SKM-1 treated with dmso at 0.1 percent for 144 hours (cell line): Measurements from ENCODE around the gene RPL27A.
"Not testable (repeated sequence)": the region's sequence is repeated elsewhere in the genome, so short reads cannot be mapped to it uniquely, and the experiment has no call there.

Experiments used
- DNase-seq: peaks from one replicate; lab custom pipeline; 2025; ENCODE audit not compliant: unreplicated experiment; lab: John Stamatoyannopoulos, UW

Gene RPL27A

DNA sequence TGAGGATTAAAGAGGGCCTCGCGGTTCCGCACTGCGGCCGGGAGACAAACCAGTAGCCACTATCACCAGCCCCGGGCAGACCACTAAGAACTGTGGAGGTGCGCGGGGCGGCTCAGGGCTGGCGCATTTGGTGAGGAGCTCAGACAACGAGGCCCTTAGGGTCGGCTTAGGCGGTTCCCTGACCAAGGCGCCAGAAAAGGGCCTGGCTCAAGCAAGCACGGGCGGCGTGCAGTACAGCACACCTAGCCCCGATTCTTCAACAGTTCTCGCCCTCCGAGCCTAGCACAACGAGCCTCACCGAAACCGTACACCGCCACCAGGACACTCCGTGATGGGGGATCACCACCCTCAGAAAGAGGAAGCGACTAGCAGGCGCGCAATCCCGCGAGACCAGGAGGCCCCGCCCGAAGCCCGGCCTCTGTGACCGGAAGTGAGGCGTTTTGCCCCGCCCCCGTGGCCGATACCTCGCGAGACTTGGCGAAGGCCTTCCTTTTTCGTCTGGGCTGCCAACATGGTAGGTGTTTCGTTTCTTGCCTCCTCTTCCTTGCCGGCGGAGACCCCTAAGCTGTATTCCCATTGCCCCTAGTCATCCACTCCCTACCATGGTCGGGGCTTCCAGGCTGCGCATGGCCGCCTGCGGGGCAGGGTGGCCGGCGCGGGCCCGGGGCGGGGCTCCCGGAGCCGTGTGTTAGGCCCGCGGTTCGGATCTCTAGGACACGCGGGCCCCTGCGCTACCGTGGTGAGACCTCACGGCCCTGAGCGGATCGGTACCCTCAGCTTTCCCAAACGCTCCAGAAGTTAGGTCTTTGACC is at the start of gene RPL27A, which contains the start of gene TRIM66:
Gene RPL27A (plus strand): TSS at position 490 of the 812 bp plus-strand sequence. CDS start 22 bp downstream, at position 512.
Gene TRIM66 (minus strand): TSS at position 363 of the 812 bp plus-strand sequence. CDS start 10,391 bp downstream, outside the sequence.
- DNase-seq = peak; percentile 94

DNA sequence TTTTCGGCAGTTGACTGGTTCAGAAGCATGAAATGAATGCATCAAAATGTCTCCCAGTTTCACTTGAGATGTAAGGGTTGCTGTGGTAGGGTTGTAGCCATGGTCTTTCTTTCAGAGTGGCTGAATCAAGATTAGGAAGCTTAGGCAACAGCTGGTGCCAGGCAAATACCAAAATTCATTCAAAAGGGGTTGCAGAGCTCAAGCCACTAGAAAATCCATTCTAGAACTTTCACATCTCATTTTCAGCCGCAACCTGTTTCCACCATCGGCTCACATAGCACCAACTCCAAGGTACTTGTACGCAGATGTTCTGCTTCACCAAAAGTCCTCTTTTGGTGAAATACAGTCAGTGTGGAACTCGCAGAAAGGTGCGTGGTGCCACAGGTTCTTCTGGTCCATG is 48.1 kb upstream of the RPL27A start:
- no peak for DNase-seq

DNA sequence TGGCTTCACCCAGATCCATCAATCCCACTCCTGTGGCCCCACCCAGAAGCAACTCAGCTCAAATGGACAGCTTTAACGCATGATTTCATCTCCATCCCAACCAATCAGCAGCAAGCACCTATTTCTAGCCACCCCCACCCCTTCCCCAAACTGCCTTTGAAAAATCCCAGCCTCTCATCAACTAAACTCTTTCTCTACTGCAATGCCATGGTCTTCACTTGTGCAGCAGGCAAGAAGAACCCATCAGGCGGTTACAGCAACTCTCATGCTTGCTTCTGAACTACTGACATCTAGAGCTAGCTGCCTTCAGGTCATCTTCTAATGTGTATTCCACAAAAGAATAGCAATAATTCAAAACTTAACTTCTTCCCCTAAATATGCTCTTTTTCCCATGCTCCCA is 46.5 kb upstream of the RPL27A start:
- no peak for DNase-seq

DNA sequence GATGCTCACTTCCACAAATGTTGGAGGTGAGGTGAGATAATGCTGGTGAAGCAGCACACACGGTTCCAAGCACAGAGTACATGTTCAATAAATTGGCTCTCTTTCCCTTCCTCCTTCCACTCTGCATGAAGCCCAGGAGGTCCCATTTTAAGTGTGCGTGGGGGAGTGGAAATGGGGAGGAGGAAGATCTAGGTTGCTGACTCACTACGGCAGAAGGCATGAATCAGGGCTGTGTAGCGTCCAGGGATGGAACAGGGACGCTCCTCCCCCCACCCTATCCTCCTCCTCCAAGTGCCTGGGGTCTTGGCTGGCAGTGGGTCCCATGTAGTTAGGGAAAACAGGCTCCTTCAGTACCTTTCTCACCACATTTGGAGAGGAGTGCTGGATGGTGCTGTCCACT is 44.3 kb upstream of the RPL27A start:
- no peak for DNase-seq

DNA sequence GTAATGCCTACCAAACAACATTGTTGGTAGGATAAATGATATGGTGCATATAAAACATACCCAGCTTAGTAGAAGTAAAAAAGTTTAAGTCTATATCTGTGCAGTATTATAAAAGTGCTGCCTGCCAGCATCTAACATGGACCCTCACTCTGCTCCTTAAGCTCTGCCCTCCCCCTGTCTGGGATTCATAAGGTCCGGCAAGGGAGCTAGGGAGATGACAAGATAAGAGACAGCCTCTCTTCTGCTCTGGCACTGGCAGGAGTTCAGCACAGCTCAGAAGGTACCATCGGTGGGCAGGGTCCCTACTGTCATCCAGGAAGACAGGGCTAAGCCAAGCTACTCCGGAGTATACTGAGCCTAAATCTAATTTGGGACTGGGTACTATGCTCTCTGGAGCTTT is 42.9 kb upstream of the RPL27A start:
- DNase-seq = no peak

DNA sequence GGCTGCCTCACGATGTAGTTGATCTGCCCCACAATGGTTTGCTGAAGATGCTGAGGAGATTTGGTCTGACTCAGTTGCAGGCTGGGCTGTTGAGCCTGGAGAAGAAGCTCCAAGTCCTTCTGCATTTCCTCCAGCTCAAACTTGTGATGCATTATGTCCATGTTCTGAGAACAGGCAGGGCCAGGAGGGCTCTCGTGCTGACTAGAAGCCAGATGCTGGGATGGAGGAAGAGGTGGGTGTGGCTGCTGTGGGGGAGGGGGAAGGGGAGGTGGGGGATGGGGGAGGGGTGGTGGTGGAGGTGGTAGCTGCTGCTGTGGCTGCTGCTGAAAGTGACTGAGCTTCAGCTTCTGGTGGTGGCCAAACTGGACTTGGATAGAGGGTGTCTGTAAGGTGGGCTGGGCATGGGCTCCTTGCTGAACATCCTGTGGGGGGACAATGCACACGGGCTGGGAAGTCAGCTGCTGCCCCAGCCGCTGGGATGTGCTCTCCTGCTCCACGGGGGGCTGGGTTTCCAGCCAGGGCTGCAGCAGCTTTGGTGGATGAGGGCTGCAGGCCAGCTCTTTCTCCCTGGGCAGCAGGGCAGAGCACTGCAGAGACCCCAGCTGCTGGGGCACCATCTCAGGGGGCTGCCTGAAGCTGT is 42.2 kb upstream of the RPL27A start:
- DNase-seq = no peak

DNA sequence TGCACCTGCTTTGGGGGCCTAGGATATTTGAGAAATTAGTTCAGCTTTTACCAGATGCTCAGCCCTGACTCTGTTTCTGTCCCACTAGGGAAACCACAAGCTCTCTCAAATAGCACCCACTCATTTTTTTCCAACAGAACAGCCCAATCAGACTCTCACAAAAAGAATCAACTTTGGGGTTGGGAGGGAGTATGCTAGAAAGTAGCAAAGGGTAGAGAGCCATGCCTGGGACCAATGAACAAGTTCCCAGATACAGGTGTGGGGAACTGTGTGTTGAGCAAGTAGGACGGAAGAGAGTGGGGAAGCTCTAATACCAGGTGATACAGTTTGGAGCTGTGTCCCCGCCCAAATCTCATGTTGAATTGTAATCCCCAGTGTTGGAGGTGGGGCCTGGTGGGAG is 41.3 kb upstream of the RPL27A start:
- no peak for DNase-seq

DNA sequence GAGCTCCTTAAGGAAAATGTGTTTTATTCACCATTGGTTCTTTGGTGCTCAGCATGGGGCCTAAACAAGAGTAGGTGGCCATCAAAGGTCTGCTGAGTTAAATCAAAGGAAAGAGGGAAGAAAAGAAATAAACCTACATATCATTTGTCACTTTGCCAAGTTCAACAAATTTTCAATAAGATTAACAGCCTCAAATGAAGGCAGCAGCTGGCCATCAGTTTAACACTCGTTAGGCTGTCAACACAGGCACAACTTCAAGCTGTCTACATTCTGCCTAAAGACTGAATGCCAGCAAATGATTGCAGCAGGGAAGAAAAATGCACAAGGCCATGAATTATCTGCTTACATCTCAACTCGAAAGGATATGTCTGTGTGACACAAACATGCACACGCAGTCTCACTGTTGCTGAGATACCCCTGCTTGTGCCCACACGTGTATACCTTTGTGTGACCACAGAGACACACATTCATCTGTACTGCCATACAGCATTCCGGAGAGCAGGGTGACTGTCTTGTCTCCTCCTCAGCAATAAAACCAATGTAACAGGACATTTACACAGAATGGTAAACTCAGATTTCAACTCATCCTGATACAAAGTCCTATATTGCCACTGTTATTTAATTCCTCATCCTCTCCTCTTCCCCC is 40.3 kb upstream of the RPL27A start:
- no peak for DNase-seq

DNA sequence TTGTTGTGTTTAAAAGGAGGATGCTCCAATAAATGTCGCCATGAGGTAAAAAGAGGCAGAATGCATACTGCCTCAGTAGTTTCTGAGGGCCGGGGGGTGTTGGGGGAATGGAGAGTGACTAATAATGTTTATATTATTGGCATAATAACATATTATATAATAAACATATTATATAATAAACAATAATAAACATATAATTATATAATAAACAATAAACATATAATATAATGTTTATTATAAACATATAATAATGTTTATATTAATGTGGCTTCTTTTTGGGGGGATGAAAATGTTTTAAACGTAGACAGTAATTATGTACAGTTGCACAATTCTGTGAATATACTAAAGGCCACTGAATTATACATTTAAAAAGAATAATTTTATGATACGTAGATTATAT is 35.7 kb upstream of the RPL27A start:
- no peak for DNase-seq

DNA sequence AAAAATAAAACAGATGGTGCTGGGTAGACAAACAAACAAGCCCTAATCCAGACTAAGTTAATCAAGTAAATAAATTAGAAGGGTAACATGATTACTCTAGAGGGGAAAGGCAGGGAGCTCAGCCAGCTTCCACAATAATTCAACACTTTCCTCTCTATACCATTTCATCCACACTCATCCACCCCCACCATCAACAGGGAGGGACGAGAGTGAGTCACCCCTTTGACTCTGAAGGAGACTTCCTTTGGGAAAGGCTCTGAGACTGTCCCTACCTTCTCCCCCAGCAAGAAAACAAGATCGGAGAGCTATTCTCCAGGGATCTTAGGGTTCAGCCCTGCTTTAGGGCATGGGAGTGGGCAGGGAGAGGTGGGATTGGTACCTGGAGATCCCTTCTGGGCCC is 33.2 kb upstream of the RPL27A start:
- DNase-seq = no peak

DNA sequence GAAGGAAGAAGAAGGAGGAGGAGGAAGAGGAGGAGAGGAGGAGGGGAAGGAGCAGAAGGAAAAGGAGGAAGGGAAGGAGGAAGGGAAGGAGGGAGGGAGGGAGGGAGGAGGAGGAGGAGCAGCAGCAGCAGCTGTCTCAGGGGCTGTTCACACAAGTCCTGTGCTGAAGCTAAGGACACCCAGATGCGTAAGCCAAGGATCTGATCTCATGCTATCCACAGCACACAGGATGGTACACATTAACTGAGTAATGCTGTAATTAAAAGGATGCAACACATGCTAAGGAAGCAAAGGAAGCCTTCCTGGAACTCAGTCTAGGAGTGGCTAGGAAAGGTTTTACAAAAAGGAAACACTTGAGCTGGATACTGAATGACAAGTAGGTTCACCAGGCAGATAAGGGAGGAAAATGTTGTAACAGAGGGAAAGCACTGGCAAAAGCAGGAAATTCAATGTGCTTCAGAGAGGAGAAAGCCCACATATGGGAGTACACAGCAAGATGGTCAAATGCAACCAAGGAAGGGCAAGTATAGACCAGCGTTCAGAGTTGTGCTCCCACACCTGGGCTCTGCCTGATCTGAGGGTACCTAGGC is 32.1 kb upstream of the RPL27A start:
- no peak for DNase-seq

DNA sequence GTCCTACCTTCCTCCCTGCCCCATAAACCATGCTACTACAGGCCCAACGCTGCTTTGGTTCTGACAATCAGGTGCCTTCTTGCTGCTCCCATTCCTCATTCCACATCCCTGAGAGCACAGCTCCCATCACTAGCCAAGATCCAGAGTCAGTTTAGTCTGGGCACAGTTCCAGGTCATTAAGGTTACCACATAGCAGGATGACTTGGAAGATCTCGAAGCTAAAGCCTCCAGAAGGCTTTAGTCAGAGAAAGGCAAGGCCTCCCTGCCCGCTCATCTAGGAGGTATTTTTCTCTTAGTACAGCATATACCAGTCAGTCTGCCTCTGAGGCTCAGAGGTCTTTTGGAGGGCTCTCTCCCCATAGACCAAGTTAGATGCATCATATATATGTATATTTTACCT is 30.5 kb upstream of the RPL27A start:
- DNase-seq = no peak

DNA sequence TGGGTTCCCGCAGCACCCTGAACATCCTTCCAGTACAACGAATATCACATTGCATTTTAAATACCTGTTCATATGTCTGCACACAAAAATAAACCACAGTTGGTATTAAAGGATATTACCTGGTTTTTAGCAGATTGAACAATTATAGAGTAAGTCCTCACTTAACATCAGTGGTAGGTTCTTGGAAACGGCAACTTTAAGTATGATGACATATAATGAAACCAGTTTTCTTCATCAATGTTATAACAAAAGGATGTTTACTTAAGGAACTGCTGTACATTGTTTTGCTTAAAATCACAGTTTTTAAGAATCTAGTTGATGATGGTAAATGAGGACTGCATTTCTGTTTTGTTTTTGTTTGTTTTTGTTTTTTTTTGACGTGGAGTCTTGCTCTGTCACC is 28.1 kb upstream of the RPL27A start:
- no peak for DNase-seq

DNA sequence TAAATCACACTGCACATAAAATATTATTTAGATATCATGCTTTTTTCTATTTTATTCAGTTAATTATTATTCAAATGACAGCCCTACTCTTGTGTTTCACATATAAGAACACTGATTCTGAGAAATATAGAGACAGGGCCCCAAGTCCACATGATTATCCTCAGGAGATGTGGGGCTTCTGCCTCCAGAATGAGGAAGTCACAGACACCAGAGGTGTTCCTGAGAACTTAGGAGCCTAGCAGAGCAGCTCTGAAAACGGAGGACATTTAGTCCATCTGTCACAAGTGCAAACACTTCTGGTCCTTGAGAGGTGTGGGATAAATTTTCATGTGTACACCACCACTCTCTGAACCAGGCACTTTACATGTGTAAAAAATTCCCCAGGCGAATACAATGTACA is 26.3 kb upstream of the RPL27A start:
- DNase-seq = peak; percentile 13

DNA sequence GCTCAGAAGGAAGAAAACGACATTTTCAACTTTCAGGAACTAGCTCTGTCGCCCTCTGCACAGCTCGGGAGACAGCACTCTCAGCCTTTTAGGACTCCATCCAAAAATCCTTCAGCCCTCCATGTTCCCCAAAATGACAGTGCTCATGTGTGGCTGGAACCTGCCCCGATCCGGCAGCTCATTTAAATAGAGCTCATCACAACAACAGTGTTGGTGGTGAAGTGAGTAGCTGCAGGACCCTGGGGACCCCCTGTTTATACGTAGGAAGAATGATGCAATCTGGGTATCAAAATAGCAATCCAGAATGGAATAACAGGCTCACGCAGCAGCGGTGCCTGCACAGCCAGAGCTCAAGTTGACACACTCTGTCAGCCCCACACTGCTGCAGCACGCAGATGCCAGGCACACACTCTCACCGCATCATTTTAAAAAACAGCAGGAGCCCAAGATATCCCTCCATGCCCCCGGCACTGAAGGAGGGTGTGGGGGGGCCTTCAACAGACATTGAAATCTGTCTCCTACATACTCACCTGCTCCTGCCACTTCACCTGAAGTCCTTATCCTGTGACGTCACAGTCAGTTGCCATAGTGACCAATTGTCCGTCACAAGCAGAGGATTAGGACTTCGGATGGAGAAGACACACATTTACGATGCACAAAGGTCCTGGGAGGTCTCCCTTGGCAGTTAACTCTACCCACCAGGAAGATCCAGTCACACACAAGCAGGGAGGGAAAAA is 24.1 kb upstream of the RPL27A start:
- no peak for DNase-seq

DNA sequence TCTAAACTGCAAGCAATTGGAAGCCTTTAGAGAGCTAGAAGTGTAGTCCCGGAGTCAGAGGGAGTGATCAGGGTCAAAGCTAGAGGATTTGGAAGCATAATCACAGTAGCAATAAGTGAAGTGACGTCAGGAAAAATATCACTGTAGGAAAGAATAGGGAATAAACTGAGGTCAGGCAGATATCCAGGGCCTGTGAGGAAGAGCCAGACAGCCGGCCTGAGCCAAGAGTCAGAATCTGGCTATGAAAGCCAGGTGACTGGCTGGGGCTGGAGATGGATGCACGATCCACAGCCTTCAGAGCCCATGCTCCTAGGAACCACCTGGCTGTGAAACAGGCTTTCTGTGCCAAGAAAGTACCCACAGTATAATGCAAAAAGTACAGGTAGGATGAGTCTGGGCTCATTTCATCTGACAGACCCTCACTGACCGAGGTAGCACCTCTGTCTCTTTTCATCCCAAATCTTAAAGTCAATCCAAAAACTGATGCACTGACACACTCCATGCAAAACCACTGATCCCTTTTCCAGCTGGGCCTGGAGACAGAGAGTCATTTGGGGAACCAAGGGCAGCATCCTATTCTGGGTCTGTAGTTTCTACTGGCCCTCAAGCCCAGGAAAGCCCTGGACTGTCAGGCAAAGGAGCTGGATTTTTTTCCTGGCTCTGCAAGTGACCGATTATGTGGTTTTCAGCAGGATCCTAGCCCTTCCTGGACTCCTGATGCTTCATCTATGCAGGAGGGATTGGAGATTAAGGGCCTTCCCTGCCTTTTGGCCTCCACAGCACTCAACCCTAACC is 21.4 kb upstream of the RPL27A start:
- no peak for DNase-seq

DNA sequence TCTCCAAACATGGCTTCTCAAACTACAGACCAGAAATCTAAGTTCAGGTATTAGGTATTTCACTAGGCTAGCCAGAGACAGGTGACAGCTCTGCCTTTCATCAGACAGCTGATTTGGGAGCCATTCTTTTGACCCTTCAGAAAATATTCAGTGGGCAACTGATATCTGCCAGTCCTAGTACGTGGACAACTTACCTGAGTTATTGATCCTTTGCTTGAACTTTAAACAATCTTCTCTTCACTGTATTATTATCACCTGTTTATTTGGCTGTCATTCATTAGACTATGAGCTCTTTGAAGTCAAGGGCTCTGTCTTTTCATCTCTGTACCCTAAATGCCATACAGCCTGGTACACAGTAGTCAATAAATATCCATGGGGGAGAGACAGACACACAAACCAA is 17.4 kb upstream of the RPL27A start:
- no peak for DNase-seq

DNA sequence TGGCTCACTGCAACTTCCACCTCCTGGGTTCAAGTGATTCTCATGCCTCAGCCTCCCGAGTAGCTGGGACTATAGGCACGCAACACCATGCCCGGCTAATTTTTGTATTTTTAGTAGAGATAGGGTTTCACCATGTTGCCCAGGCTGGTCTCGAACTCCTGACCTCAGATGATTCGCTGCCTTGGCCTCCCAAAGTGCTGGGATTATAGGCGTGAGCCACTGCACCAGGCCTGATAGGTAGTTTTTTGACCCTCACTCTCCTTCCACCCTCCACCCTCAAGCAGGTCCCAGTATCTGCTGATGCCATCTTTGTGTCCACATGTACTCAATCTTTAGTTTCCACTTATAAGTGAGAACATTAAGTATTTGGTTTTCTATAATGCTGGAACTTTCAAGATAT is 12.5 kb upstream of the RPL27A start:
- not testable (repeated sequence) for DNase-seq

DNA sequence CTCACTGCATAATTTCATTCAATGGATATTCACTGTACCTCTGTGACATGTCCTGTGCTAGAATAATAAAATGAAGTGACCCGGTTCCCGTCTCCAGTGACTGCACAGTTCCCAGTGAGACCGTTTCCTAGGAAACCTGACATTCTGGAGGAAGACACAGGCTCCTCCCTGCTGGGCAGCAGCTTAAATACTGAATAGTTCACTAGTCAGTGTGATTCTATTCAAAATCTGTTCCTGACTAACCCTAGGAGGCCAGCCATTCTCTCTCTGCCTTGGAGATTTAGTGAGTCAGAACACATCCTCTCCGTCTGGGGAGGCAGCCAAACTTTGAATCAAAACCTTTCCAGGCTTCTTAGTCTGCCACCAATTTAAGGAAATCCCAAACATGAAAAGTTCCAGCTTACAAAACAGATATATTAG is 11.4 kb upstream of the RPL27A start:
- no peak for DNase-seq

DNA sequence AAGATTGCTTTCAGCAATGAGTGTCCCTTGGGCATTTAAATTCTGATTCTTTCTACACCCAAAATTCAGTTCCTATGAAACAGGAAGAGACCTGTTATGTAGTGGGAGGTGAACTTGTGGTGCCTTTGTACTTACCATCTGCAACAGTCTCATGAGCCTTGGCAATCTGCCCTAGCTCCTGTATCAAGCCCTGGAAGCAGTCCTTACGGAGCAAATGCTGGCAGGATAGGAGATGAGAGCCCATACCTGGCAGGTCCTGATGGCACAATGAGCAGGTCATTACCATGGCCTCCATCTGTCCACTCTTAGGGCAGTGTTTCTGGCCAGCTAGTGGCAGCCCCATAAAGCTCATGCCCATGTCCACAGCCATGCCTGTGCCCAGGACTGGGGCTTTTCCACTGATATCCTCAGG is 10.9 kb upstream of the RPL27A start:
- no peak for DNase-seq
